A673 (cell line): ENCODE measurements around the gene BABAM2. TPM values are rescaled to one million over a fixed set of nuclear protein-coding genes. Genes with fewer than 3 reads are reported as not detected.

Experiments
- BruUV-seq: library from RNA; stranded (reverse); fragments of 400-500 nt; replicated peaks from 2 replicates; lab custom pipeline; 2021; lab: Mats Ljungman, UMichigan
- CTCF ChIA-PET: fragments of 300-600 bp; sonication (Branson Sonifier 250); formaldehyde crosslinking; loops from one replicate; lab custom pipeline; 2022; ENCODE audit warnings: antibody characterized with exemption; lab: Charles Lee
- POLR2A ChIA-PET: fragments of 300-600 bp; sonication (Branson Sonifier 250); formaldehyde crosslinking; loops from one replicate; lab custom pipeline; 2022; ENCODE audit warnings: antibody characterized with exemption; ENCODE audit not compliant: low non-redundant PET; lab: Charles Lee
- DNase-seq: peaks from one replicate; pipeline ENCODE4 v3.0.0-alpha.2; 2015; ENCODE audit warnings: low spot score
- H3K27ac ChIP-seq: fragments of 200-600 bp; sonication (generic); 2 replicates; pipeline ENCODE4 v1.5.1; 2016; ENCODE audit warnings: mixed run types, low read depth, mild to moderate bottlenecking, mixed read lengths, antibody characterized with exemption, low read length; ENCODE audit not compliant: poor library complexity, severe bottlenecking
- H3K27me3 ChIP-seq: fragments of 200-600 bp; sonication (generic); replicated peaks from 2 replicates; pipeline ENCODE4 v1.6.1; 2017; ENCODE audit warnings: mixed run types, low read depth, mild to moderate bottlenecking, mixed read lengths, antibody characterized with exemption, low read length; ENCODE audit not compliant: insufficient read depth, poor library complexity
- H3K36me3 ChIP-seq: fragments of 200-600 bp; sonication (generic); 2 replicates; pipeline ENCODE4 v1.6.1; 2016; ENCODE audit warnings: mixed run types, mild to moderate bottlenecking, mixed read lengths, antibody characterized with exemption, low read length; ENCODE audit not compliant: insufficient read depth, poor library complexity, severe bottlenecking
- H3K4me1 ChIP-seq: fragments of 200-600 bp; sonication (generic); 2 replicates; pipeline ENCODE4 v1.6.1; 2017; ENCODE audit warnings: mixed run types, mild to moderate bottlenecking, mixed read lengths, antibody characterized with exemption, low read length; ENCODE audit not compliant: insufficient read depth, poor library complexity, severe bottlenecking
- H3K4me3 ChIP-seq: fragments of 200-600 bp; sonication (generic); 2 replicates; pipeline ENCODE4 v1.5.1; 2016; ENCODE audit warnings: low read depth, mixed run types, mild to moderate bottlenecking, mixed read lengths, low read length; ENCODE audit not compliant: poor library complexity, severe bottlenecking
- H3K9me3 ChIP-seq: fragments of 200-600 bp; sonication (generic); 2 replicates; pipeline ENCODE4 v1.6.1; 2016; ENCODE audit warnings: mixed run types, low read depth, mild to moderate bottlenecking, mixed read lengths, antibody characterized with exemption, low read length; ENCODE audit not compliant: poor library complexity, severe bottlenecking
- CTCF ChIP-seq: fragments of 300-800, 200-600 bp; sonication (generic); conservative IDR thresholded peaks from 2 replicates; pipeline ENCODE4 v1.5.1; 2017; ENCODE audit warnings: low read depth, mild to moderate bottlenecking, antibody characterized with exemption, low read length, moderate library complexity, mixed read lengths
- EZH2 ChIP-seq: fragments of 200-600 bp; sonication (generic); IDR thresholded peaks from 2 replicates; pipeline ENCODE4 v1.6.1; 2017; ENCODE audit warnings: borderline replicate concordance, low read depth, mild to moderate bottlenecking, mixed read lengths, antibody characterized with exemption, low read length; ENCODE audit not compliant: poor library complexity, severe bottlenecking
- intact Hi-C: fragments of 100-400 bp; cut with micrococcal nuclease; formaldehyde crosslinking; loops from one replicate; pipeline ENCODE4 v1.10.0; 2022; ENCODE audit not compliant: unreplicated experiment
- total RNA-seq: library from RNA; stranded (reverse); gene quantifications from 2 replicates; pipeline ENCODE4 v1.2.3, GENCODE V29; 2021

Gene BABAM2
- total RNA-seq, 1 experiment from 2014 or later: 21.8 TPM

- no peak overlapping the region for H3K27ac ChIP-seq
- DNase-seq: no peak
- TF ChIP-seq CTCF (no peak), EZH2 (no peak)
- POLR2A ChIA-PET: no interaction called here
- no peaks in the 10 kb centered on the region for H3K27me3 ChIP-seq
- BruUV-seq: no TSS peak
- H3K4me1 ChIP-seq: no peaks in the 10 kb centered on the region
- CTCF ChIA-PET: no interaction called here
- H3K9me3 ChIP-seq: no peaks in the 10 kb centered on the region
- intact Hi-C loops: no loop called here
- no peaks in the 10 kb centered on the region for H3K36me3 ChIP-seq
- no peak overlapping the region for H3K4me3 ChIP-seq
Measured at GRCh38 chr2:28357055-28357454, 466.5 kb downstream of the BABAM2 start.

- H3K4me1 ChIP-seq: no peaks in the 10 kb centered on the region
- no peak overlapping the region for H3K4me3 ChIP-seq
- TF ChIP-seq CTCF: no peak
- no peak for TF ChIP-seq EZH2
- ChIA-PET CTCF (no interaction called here), POLR2A (interaction anchor here (0.7 kb wide), 1 partner anchor 86 kb away, joined by 4 read pairs; no protein-coding TSS in a partner anchor)
- no peaks in the 10 kb centered on the region for H3K9me3 ChIP-seq
- BruUV-seq: no TSS peak
- no peaks in the 10 kb centered on the region for H3K36me3 ChIP-seq
- H3K27me3 ChIP-seq: no peaks in the 10 kb centered on the region
- H3K27ac ChIP-seq: no peak overlapping the region
- no peak for DNase-seq
- intact Hi-C loops: no loop called here
Measured at GRCh38 chr2:28357948-28358667, 467.6 kb downstream of the BABAM2 start.

GRCh38 chr2:28358668-28359201 is 468.2 kb downstream of the BABAM2 start:
- no peak overlapping the region for H3K27ac ChIP-seq
- intact Hi-C loops: no loop called here
- no peak for TF ChIP-seq CTCF
- no peak for TF ChIP-seq EZH2
- ChIA-PET POLR2A (no interaction called here), CTCF (no interaction called here)
- no TSS peak for BruUV-seq
- no peaks in the 10 kb centered on the region for H3K27me3 ChIP-seq
- H3K4me3 ChIP-seq: no peak overlapping the region
- no peaks in the 10 kb centered on the region for H3K36me3 ChIP-seq
- no peaks in the 10 kb centered on the region for H3K4me1 ChIP-seq
- H3K9me3 ChIP-seq: no peaks in the 10 kb centered on the region
- no peak for DNase-seq
